ENCODE measurements around the gene TRIM52. TPM values are rescaled to one million over a fixed set of nuclear protein-coding genes. Genes with fewer than 3 reads are reported as not detected.
"Not testable (repeated sequence)": the region's sequence is repeated elsewhere in the genome, so short reads cannot be mapped to it uniquely, and the experiment has no call there.

Gene TRIM52
- total RNA-seq, 4 donors from 2014 or later = 2.0 to 11.1 (median 3.3) TPM

DNA sequence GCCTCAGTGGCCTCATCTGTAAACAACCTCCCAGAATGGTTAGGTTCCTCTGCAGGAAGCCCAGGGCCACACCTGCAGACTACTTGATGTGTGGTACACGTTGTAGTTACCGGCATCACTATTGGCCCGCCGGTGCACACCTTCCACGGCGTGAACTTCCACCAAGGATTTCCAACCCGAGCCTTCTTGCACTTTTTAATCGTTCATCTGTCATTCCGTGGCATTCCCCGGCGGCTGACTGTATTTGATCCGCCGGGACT, 43.2 kb downstream of the TRIM52 start:
- intact Hi-C loops (cut with DNase I) = no loop called here
- Histone ChIP-seq H3K4me1 (peaks cover 9 to 48% (median 17%) of the 10 kb centered on the region in 3 donors), H3K27ac (peak overlapping the region; percentile 53 to 82 (median 79)), H3K4me3 (peak overlapping the region; percentile 29 to 63 (median 46)), H3K9me3 (no peaks in the 10 kb centered on the region), H3K27me3 (no peaks in the 10 kb centered on the region), H3K36me3 (no peaks in the 10 kb centered on the region)
- TF ChIP-seq POLR2A (IDR thresholded peaks at IDR 0.05) (no peak), CTCF (IDR thresholded peaks at IDR 0.05) (no peak)
- 0 to 3% methylated on average over 4 to 6 of the region's 13 CpGs for WGBS, 2 donors
- DNase-seq = no peak

GRCh38 chr5:181217111-181217802, 43.7 kb downstream of the TRIM52 start:
- no peak for DNase-seq
- H3K4me3 ChIP-seq = peak overlapping the region; percentile 29 to 63 (median 46)
- H3K27me3 ChIP-seq = no peaks in the 10 kb centered on the region
- H3K4me1 ChIP-seq = peaks cover 9 to 43% (median 17%) of the 10 kb centered on the region in 3 donors
- H3K36me3 ChIP-seq = no peaks in the 10 kb centered on the region
- intact Hi-C loops (cut with DNase I) = no loop called here
- H3K9me3 ChIP-seq = no peaks in the 10 kb centered on the region
- 1 to 3% methylated on average over 30 to 43 of the region's 46 CpGs for WGBS, 2 donors
- H3K27ac ChIP-seq = peak overlapping the region; percentile 53 to 82 (median 79)
- TF ChIP-seq CTCF (IDR thresholded peaks at IDR 0.05) (no peak), POLR2A (IDR thresholded peaks at IDR 0.05) (no peak)

- intact Hi-C loops (cut with DNase I) = no loop called here
- no peaks in the 10 kb centered on the region for H3K36me3 ChIP-seq
- WGBS, 2 donors = 38 to 41% methylated on average over 29 to 33 of the region's 44 CpGs
- TF ChIP-seq POLR2A (IDR thresholded peaks at IDR 0.05) (no peak), CTCF (IDR thresholded peaks at IDR 0.05) (no peak)
- H3K4me3 ChIP-seq = peak overlapping the region; percentile 29 to 63 (median 46)
- peaks cover 6 to 35% (median 17%) of the 10 kb centered on the region in 3 donors for H3K4me1 ChIP-seq
- peak overlapping the region in 3 of 4 donors; percentile 23 to 82 (median 77) for H3K27ac ChIP-seq
- no peaks in the 10 kb centered on the region for H3K9me3 ChIP-seq
- DNase-seq = no peak
- no peaks in the 10 kb centered on the region for H3K27me3 ChIP-seq
Observed at GRCh38 chr5:181215997-181216989, 44.6 kb downstream of the TRIM52 start.

GRCh38 chr5:181214249-181214648, 46.7 kb downstream of the TRIM52 start:
- H3K27ac ChIP-seq; H3K9me3 ChIP-seq; intact Hi-C loops (cut with DNase I); DNase-seq; H3K4me3 ChIP-seq; H3K27me3 ChIP-seq; H3K36me3 ChIP-seq: not testable (repeated sequence)
- H3K4me1 ChIP-seq = peaks cover 6 to 33% (median 17%) of the 10 kb centered on the region in 3 donors
- 54 to 71% methylated on average over 9 of the region's 10 CpGs for WGBS, 2 donors

- Histone ChIP-seq H3K36me3 (no peaks in the 10 kb centered on the region), H3K27me3 (no peaks in the 10 kb centered on the region), H3K4me1 (peaks cover 0 to 27% (median 14%) of the 10 kb centered on the region in 3 donors), H3K4me3 (no peak overlapping the region), H3K27ac (no peak overlapping the region), H3K9me3 (no peaks in the 10 kb centered on the region)
- WGBS, 2 donors = 57 to 71% methylated on average over 2 of the region's 2 CpGs
- intact Hi-C loops (cut with DNase I) = no loop called here
- no peak for TF ChIP-seq CTCF (IDR thresholded peaks at IDR 0.05)
- no peak for TF ChIP-seq POLR2A (IDR thresholded peaks at IDR 0.05)
- no peak for DNase-seq
Observed at GRCh38 chr5:181212934-181213333, 48.0 kb downstream of the TRIM52 start.

Data from esophagus squamous epithelium (tissue), 5 donors.